ENCODE data around the gene TM2D3.

Gene TM2D3

DNA sequence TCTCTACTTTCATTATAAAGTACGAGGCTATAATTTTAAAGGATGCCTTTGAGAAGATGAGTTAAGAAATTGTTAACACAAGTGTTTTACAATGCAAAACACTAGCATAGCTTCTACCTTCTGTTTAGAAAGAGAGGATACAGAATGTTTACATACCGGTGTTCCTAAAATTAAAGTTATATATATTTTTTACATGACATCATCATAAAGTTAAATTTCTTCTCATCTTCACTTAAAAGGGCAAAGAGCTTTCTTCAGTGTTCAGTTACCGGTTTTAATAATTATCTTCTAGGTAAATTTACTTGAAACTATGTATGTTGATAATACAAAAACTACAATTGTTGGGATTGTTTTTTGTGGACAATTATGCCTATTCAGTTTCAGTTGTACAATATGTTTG lies 32.7 kb upstream of the TM2D3 start:
- Histone ChIP-seq H3K27ac (ENCODE audit: low read length) (no peak overlapping the region), H3K9ac (ENCODE audit: low read length) (no peak overlapping the region), H2AFZ (ENCODE audit: low read depth, low read length) (no peak overlapping the region), H3K4me1 (ENCODE audit: low read length) (no peaks in the 10 kb centered on the region), H3K9me3 (ENCODE audit: insufficient read depth, low read length) (no peaks in the 10 kb centered on the region), H3K27me3 (ENCODE audit: low read depth, low read length) (no peaks in the 10 kb centered on the region), H3K79me2 (ENCODE audit: low read length) (no peaks in the 10 kb centered on the region), H3K4me2 (ENCODE audit: low read length) (no peak overlapping the region), H3K4me3 (ENCODE audit: low read length) (no peak overlapping the region), H3K36me3 (replicated peaks; ENCODE audit: low read depth, low read length) (no peaks in the 10 kb centered on the region), H4K20me1 (ENCODE audit: insufficient read depth, low read length) (no peaks in the 10 kb centered on the region)
- TF ChIP-seq, protein P1, sequence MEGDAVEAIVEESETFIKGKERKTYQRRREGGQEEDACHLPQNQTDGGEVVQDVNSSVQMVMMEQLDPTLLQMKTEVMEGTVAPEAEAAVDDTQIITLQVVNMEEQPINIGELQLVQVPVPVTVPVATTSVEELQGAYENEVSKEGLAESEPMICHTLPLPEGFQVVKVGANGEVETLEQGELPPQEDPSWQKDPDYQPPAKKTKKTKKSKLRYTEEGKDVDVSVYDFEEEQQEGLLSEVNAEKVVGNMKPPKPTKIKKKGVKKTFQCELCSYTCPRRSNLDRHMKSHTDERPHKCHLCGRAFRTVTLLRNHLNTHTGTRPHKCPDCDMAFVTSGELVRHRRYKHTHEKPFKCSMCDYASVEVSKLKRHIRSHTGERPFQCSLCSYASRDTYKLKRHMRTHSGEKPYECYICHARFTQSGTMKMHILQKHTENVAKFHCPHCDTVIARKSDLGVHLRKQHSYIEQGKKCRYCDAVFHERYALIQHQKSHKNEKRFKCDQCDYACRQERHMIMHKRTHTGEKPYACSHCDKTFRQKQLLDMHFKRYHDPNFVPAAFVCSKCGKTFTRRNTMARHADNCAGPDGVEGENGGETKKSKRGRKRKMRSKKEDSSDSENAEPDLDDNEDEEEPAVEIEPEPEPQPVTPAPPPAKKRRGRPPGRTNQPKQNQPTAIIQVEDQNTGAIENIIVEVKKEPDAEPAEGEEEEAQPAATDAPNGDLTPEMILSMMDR (IDR thresholded peaks at IDR 0.05; ENCODE audit: low read depth, low read length), result no peak
- TF ChIP-seq EZH2phosphoT487 (IDR thresholded peaks at IDR 0.05; ENCODE audit: low read depth), result no peak

DNA sequence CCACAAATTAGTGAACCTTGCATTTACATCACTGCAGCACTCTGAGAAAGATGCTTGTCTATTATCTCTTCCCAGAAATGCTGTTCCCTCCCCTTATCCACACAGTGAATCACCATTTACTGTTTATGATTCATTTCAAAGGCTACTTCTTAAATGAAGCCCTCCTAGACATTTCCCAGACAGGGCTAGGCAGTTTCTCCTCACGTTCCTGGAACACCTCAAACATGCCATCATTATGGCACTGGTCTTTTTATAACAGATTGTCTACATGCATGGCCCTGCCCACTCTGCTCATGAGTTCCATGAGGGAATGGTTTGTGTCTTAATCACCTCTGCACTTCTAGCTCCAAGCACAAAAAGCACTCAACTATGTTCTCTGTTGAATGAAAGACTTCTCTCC lies 32.2 kb upstream of the TM2D3 start:
- H3K4me1 ChIP-seq (ENCODE audit: low read length), result no peaks in the 10 kb centered on the region
- no peaks in the 10 kb centered on the region for H3K27me3 ChIP-seq (ENCODE audit: low read depth, low read length)
- H3K4me2 ChIP-seq (ENCODE audit: low read length), result no peak overlapping the region
- no peaks in the 10 kb centered on the region for H3K79me2 ChIP-seq (ENCODE audit: low read length)
- TF ChIP-seq, protein P1 (IDR thresholded peaks at IDR 0.05; ENCODE audit: low read depth, low read length), result no peak
- no peak for TF ChIP-seq EZH2phosphoT487 (IDR thresholded peaks at IDR 0.05; ENCODE audit: low read depth)
- no peak overlapping the region for H3K9ac ChIP-seq (ENCODE audit: low read length)
- no peaks in the 10 kb centered on the region for H3K36me3 ChIP-seq (replicated peaks; ENCODE audit: low read depth, low read length)
- no peaks in the 10 kb centered on the region for H4K20me1 ChIP-seq (ENCODE audit: insufficient read depth, low read length)
- no peak overlapping the region for H3K4me3 ChIP-seq (ENCODE audit: low read length)
- H2AFZ ChIP-seq (ENCODE audit: low read depth, low read length), result no peak overlapping the region
- H3K9me3 ChIP-seq (ENCODE audit: insufficient read depth, low read length), result no peaks in the 10 kb centered on the region
- H3K27ac ChIP-seq (ENCODE audit: low read length), result no peak overlapping the region

DNA sequence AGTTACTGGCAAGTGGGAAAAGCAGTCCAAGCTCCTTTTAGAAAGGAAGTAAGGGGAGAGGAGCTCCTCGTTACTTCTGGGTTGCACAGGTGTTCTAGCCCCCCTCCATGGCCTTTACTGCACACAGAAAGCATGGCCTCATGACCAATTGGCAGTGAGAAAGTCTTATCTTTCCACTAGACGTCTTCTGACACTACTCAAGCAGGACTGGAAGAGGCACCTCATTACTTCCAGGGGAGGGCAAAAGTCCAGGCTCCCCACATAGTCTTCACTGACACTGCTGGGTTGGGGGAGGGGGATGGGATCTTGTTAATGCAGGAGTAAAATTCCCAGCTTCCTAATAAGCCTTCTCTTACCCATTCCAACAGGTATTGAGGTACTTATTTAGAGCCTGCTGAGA lies 27.6 kb upstream of the TM2D3 start:
- H3K36me3 ChIP-seq (replicated peaks; ENCODE audit: low read depth, low read length), result peaks cover 7% of the 10 kb centered on the region
- no peak for TF ChIP-seq EZH2phosphoT487 (IDR thresholded peaks at IDR 0.05; ENCODE audit: low read depth)
- TF ChIP-seq, protein P1 (IDR thresholded peaks at IDR 0.05; ENCODE audit: low read depth, low read length), result no peak
- H3K27me3 ChIP-seq (ENCODE audit: low read depth, low read length), result no peaks in the 10 kb centered on the region
- no peaks in the 10 kb centered on the region for H3K9me3 ChIP-seq (ENCODE audit: insufficient read depth, low read length)
- no peaks in the 10 kb centered on the region for H3K79me2 ChIP-seq (ENCODE audit: low read length)
- no peak overlapping the region for H2AFZ ChIP-seq (ENCODE audit: low read depth, low read length)
- no peak overlapping the region for H3K27ac ChIP-seq (ENCODE audit: low read length)
- H4K20me1 ChIP-seq (ENCODE audit: insufficient read depth, low read length), result no peaks in the 10 kb centered on the region
- H3K9ac ChIP-seq (ENCODE audit: low read length), result no peak overlapping the region
- H3K4me2 ChIP-seq (ENCODE audit: low read length), result no peak overlapping the region
- no peak overlapping the region for H3K4me3 ChIP-seq (ENCODE audit: low read length)
- peaks cover 13% of the 10 kb centered on the region for H3K4me1 ChIP-seq (ENCODE audit: low read length)

DNA sequence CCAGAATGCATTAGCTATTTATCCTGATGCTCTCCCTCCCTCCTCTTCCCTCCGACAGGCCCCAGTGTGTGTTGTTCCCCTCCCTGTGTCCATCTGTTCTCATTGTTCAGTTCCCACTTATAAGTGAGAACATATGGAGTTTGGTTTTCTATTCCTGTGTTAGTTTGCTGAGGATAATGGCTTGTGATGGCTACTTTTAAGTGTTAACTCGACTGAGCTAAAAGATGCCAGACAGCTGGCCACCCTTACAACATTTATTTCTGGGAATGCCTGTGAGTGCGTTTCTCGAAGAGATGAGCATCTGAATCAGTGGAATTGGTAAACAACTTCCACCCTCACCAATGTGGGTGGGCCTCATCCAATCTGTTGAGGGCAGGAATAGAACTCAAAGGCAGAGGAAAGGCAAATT lies 24.7 kb upstream of the TM2D3 start:
- Histone ChIP-seq H3K79me2 (ENCODE audit: low read length) (no peaks in the 10 kb centered on the region), H3K9me3 (ENCODE audit: insufficient read depth, low read length) (no peaks in the 10 kb centered on the region), H4K20me1 (ENCODE audit: insufficient read depth, low read length) (no peaks in the 10 kb centered on the region), H3K27me3 (ENCODE audit: low read depth, low read length) (no peaks in the 10 kb centered on the region), H3K4me3 (ENCODE audit: low read length) (no peak overlapping the region), H2AFZ (ENCODE audit: low read depth, low read length) (no peak overlapping the region), H3K9ac (ENCODE audit: low read length) (no peak overlapping the region), H3K27ac (ENCODE audit: low read length) (no peak overlapping the region), H3K36me3 (replicated peaks; ENCODE audit: low read depth, low read length) (peaks cover 10% of the 10 kb centered on the region), H3K4me1 (ENCODE audit: low read length) (peaks cover 19% of the 10 kb centered on the region), H3K4me2 (ENCODE audit: low read length) (no peak overlapping the region)
- TF ChIP-seq EZH2phosphoT487 (IDR thresholded peaks at IDR 0.05; ENCODE audit: low read depth), result no peak
